Thoracic aorta (tissue), 2 donors: ENCODE measurements around the gene BRSK2. TPM values are rescaled to one million over a fixed set of nuclear protein-coding genes. Genes with fewer than 3 reads are reported as not detected.

Source experiments
- ATAC-seq: fragments of 150-250 bp; one replicate; pipeline ENCODE4 v1.8.0; 2017; ENCODE audit warnings: low read depth; ENCODE audit not compliant: insufficient number of reproducible peaks, low FRiP score
- DNase-seq: peaks from one replicate; pipeline ENCODE4 v3.0.0-alpha.2; 2020; ENCODE audit warnings: low spot score
- H3K27ac ChIP-seq, 2 donors: fragments of 200-600 bp; sonication (generic); 1 replicate in 1 of 2; 2 replicates in 1 of 2; pipeline ENCODE4 v1.5.1; 2016; ENCODE audit warnings: mild to moderate bottlenecking in 2 of 2, moderate library complexity in 2 of 2
- H3K27me3 ChIP-seq: fragments of 200-600 bp; sonication (generic); replicated peaks from 2 replicates; pipeline ENCODE4 v1.6.0; 2016; ENCODE audit warnings: mild to moderate bottlenecking; ENCODE audit not compliant: insufficient read depth
- H3K36me3 ChIP-seq: fragments of 200-600 bp; sonication (generic); one replicate; pipeline ENCODE4 v1.5.1; 2016
- H3K4me1 ChIP-seq, 2 donors: fragments of 200-600 bp; sonication (generic); 1 replicate in 1 of 2; 2 replicates in 1 of 2; pipeline versions ENCODE4 v1.5.1 to v1.6.0; 2016; ENCODE audit warnings: low read depth in 2 of 2, mild to moderate bottlenecking in 1 of 2; ENCODE audit not compliant: control insufficient read depth in 1 of 2
- H3K4me3 ChIP-seq: fragments of 200-600 bp; sonication (generic); 2 replicates; pipeline ENCODE4 v1.5.1; 2016; ENCODE audit warnings: mild to moderate bottlenecking
- H3K9me3 ChIP-seq: fragments of 200-600 bp; sonication (generic); 2 replicates; pipeline ENCODE4 v1.5.1; 2016
- total RNA-seq, 2 donors: library from RNA; depleted of rRNA; stranded (reverse); fragments of >200 nt; gene quantifications; one replicate each; pipeline versions ENCODE4 v1.1.0 to v1.2.3, GENCODE V29; 2016
- TF ChIP-seq, protein P1 (sequence below): fragments of 200-600 bp; sonication (generic); IDR thresholded peaks from one replicate; pipeline ENCODE4 v1.5.1; 2019; ENCODE audit warnings: antibody characterized with exemption

The BRSK2 gene
- total RNA-seq, 2 donors from 2014 or later: 1.2 TPM; not detected in 1

DNA sequence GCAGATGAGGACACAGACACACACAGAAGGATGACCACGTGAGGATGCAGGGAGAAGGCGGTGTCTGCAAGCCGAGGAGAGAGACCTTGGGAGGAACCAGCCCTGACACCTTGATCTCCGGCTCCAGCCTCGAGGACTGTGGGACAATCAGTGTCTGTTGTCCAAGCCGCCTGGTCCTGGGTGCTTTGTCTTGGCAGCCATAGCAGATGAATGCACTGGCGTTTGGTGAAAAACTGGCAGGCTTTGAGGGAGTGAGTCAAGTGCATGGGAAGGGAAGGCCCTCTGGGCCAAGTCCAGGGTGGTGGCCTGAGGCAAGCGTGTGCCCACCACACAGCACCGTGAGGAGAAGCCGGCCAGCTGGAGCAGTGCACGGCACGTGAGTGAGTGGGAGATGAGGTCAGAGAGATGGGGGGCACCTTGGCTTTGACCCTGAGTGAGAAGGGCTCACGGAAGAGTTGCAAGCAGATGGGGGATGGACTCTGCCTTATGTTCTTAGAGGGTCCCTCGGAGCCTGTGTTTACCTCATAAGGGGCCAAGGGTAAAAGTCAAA lies 12.4 kb upstream of the BRSK2 start:
- Histone ChIP-seq H3K4me1 (no peaks in the 10 kb centered on the region), H3K4me3 (no peak overlapping the region), H3K36me3 (no peaks in the 10 kb centered on the region), H3K27me3 (no peaks in the 10 kb centered on the region), H3K9me3 (no peaks in the 10 kb centered on the region), H3K27ac (no peak overlapping the region)
- TF ChIP-seq, protein P1, sequence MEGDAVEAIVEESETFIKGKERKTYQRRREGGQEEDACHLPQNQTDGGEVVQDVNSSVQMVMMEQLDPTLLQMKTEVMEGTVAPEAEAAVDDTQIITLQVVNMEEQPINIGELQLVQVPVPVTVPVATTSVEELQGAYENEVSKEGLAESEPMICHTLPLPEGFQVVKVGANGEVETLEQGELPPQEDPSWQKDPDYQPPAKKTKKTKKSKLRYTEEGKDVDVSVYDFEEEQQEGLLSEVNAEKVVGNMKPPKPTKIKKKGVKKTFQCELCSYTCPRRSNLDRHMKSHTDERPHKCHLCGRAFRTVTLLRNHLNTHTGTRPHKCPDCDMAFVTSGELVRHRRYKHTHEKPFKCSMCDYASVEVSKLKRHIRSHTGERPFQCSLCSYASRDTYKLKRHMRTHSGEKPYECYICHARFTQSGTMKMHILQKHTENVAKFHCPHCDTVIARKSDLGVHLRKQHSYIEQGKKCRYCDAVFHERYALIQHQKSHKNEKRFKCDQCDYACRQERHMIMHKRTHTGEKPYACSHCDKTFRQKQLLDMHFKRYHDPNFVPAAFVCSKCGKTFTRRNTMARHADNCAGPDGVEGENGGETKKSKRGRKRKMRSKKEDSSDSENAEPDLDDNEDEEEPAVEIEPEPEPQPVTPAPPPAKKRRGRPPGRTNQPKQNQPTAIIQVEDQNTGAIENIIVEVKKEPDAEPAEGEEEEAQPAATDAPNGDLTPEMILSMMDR: no peak
- ATAC-seq: no peak
- no peak for DNase-seq

DNA sequence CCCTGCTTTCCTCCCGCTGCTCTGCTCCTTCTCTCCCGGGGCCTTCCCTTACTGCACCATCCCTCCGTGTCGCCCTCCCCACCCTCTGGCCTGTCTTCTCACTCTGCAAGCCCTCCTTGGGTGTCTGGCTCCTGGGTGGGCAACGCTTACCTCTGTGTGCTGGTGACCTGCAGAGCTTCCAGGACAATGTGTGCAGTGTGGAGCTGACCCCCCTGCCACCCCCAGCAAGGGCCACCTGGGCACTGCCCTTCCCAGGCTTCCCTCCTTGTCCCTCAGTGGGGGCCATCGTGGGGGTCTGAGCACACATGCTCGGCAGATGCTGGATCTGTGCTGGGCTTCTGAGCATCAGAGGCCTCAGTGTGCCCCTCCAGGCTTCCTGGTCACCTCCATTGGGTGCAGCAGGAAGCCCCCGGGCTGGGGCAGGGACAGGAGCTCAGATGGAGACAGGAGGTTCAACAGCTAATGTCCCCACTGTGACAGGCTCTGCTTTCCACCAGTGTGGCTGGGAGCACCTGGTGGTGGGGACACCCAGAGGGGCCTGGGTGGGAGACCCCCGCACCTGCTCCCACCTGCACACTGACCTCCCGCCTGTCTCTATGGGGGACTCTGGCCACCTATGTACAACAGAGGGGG lies 7.8 kb upstream of the BRSK2 start:
- TF ChIP-seq, protein P1: no peak
- ATAC-seq (no peak), DNase-seq (no peak)
- H3K36me3 ChIP-seq: no peaks in the 10 kb centered on the region
- H3K9me3 ChIP-seq: no peaks in the 10 kb centered on the region
- no peak overlapping the region for H3K27ac ChIP-seq
- no peak overlapping the region for H3K4me3 ChIP-seq
- no peaks in the 10 kb centered on the region for H3K27me3 ChIP-seq
- H3K4me1 ChIP-seq: peaks cover 3 to 4% of the 10 kb centered on the region in 2 donors

DNA sequence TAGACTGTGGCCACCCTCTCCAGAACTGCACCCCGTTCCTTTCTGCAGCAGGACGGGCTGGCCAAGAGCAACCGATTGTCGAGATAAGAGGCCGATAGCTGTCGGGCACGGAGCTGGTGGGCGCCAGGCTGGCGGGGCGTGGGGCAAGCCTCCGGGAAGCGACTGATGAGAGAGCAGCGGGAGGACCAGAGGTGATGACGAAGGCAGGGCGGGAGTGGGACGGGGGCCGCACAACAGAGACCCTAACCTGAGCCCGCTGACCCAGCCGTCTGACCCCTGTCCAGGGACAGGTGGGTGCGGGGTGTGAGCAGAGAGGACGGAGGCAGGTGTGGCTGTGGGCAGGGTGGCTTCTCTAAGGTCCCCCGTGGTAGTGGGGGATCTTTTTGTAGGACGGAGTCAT lies 7.3 kb upstream of the BRSK2 start:
- Histone ChIP-seq H3K36me3 (no peaks in the 10 kb centered on the region), H3K9me3 (no peaks in the 10 kb centered on the region), H3K27me3 (no peaks in the 10 kb centered on the region), H3K4me1 (peaks cover 3 to 4% of the 10 kb centered on the region in 2 donors), H3K27ac (no peak overlapping the region), H3K4me3 (peak overlapping the region; percentile 83)
- no peak for ATAC-seq
- DNase-seq: no peak
- TF ChIP-seq, protein P1: no peak

DNA sequence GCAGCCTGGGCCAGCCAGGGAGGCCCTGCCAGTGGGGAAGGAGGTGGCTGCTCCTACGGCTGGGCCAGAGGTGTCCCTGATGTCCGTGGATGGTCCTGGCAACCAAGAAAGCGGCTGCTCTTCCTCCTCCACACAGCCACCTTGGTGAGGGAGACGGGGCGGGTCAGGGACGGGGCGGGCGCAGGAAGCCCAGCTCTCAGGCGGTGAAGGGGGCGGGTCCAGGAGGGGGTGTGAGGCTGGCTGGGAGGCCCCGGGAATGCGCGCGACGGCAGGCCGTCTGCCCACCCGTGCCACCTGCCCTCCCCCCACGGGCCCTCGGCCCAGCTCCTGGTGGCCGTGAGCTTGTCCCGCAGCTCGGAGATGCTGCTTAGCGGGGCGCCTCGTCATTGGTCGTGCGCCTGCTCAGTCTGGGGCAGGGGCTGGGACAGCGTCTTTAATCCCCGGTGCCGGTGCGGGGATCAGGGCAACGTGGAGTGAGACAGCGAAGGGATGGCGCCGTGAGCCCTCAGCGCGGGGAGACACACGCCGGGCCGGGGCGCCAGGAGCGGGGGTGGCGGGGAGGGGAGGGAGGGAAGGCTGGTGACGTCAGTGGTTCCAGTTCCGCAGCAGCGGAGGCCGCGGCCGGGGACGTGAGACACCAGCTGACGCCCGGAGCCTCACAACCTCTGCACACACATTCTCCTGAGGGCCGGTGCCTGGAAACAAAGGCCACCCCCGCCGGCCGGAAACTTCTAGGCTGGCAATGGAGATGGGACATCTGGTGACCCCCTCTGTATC lies 6.7 kb upstream of the BRSK2 start:
- Histone ChIP-seq H3K4me3 (peak overlapping the region; percentile 83), H3K9me3 (no peaks in the 10 kb centered on the region), H3K4me1 (peaks cover 3 to 4% of the 10 kb centered on the region in 2 donors), H3K27ac (peak overlapping the region in 1 of 2 donors; percentile 59), H3K36me3 (no peaks in the 10 kb centered on the region), H3K27me3 (no peaks in the 10 kb centered on the region)
- peak; percentile 35 for DNase-seq
- peak; percentile 64 for ATAC-seq
- TF ChIP-seq, protein P1: peak; percentile 8
